Astrocyte (in vitro differentiated cells and primary cell): ENCODE data around the gene ADAD1.

Source experiments
- EZH2 ChIP-seq: IDR thresholded peaks from 2 replicates; pipeline ENCODE4 v1.6.1; 2012; ENCODE audit warnings: mild to moderate bottlenecking, low read length, inconsistent platforms; ENCODE audit not compliant: insufficient read depth
- TF ChIP-seq, protein P1 (sequence below): IDR thresholded peaks from 2 replicates; pipeline ENCODE4 v1.5.1; 2011; ENCODE audit warnings: low read depth, mild to moderate bottlenecking, inconsistent platforms, low read length, moderate library complexity; ENCODE audit not compliant: insufficient read depth

DNA sequence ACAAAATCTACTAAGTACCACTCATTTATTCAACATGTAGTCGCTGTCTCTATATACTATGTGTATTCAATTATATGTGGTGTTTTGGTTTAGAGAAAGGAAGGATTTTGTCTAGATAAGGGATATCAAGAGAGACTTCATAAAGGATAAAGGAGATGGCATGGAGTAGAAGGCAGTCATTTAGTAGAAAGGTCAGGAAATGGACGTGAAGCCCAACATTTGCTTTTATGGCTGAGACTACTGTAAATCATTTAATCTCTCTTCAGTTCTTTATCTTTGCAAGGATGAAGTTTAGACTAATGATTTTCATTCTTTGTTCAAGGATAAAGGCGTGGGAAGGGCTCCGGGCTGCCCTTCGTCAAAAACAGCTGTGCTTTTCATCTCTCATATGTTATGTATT lies 52.5 kb downstream of the ADAD1 start:
- TF ChIP-seq, protein P1, sequence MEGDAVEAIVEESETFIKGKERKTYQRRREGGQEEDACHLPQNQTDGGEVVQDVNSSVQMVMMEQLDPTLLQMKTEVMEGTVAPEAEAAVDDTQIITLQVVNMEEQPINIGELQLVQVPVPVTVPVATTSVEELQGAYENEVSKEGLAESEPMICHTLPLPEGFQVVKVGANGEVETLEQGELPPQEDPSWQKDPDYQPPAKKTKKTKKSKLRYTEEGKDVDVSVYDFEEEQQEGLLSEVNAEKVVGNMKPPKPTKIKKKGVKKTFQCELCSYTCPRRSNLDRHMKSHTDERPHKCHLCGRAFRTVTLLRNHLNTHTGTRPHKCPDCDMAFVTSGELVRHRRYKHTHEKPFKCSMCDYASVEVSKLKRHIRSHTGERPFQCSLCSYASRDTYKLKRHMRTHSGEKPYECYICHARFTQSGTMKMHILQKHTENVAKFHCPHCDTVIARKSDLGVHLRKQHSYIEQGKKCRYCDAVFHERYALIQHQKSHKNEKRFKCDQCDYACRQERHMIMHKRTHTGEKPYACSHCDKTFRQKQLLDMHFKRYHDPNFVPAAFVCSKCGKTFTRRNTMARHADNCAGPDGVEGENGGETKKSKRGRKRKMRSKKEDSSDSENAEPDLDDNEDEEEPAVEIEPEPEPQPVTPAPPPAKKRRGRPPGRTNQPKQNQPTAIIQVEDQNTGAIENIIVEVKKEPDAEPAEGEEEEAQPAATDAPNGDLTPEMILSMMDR: no peak
- TF ChIP-seq EZH2: no peak
